ENCODE data around the gene PNPLA7.
"Not testable (repeated sequence)": the region's sequence is repeated elsewhere in the genome, so short reads cannot be mapped to it uniquely, and the experiment has no call there.

PNPLA7 gene

DNA sequence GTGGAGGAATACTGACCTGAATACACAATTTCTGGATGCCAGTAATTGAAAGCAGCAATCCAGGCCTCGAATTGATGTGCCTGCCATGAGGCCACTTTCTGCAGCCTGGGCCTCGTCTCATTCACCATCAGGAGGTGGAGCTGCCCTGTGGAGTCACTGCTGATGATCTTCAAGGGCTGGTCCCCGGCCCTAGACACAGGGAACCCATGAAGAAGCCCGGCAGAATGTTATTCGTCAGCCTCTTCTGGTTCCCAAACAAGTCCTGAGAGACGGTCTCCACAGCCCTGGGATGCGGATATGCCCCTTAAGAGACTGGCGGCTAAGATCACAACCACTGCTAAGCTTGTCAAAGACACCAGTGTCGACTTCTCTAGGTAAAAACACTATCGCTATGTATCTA, 24.0 kb upstream of the PNPLA7 start:
- no peak for DNase-seq

DNA sequence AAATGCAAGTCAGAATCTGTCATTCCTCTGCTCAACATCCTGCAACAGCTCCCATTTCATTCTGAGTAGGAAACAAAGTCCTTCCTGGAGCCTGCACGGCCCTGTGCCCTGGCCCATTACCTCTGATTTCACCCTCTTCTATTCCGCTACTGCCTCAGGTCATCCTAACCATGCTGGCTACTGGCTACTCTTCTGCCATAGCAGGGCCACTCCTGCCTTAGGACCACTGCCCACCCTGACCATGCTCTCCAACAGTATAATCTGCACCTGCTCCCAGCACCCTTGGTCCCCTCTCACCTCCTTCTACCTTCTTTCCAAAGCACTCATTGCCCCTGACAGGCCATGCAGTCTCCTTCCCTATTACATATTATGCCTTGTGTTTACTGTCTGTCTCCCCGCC, 20.4 kb upstream of the PNPLA7 start:
- no peak for DNase-seq

DNA sequence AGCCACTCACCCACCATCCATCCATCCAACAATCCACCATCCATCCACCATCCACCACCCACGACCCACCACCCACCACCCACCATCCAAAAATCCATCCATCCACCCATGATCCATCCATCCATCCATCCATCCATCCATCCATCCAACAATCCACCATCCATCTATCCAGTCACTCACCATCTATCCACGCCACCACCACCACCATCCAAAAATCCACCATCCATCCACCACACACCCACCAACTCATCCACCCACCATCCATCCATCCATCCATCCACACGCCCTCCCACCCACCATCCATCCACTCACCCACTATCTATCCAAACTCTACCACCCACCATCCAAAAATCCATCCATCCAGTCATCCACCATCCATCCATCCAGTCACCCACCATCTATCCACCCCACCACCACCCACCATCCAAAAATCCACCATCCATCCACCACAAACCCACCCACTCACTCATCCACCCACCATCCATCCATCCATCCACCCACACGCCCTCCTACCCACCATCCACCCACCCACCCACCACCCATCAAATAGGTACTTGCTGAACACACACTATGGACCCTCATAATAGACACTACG, 19.5 kb upstream of the PNPLA7 start:
- DNase-seq, result no peak

DNA sequence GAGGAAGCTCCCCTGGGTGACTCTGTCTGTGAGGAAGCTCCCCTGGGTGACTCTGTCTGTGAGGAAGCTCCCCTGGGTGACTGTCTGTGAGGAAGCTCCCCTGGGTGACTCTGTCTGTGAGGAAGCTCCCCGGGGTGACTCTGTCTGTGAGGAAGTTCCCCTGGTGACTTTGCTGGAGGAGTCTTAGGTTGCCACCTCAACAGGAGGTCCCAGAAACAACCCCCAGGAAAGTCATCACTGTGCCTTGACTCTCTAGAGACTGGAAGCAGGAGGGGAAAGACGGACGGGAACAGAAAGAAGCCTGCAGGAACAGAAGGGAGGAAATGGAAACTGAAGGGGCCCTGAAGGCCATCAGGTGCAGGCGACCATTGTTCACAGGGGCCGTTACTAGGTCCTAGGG, 18.2 kb upstream of the PNPLA7 start:
- DNase-seq, result not testable (repeated sequence)

DNA sequence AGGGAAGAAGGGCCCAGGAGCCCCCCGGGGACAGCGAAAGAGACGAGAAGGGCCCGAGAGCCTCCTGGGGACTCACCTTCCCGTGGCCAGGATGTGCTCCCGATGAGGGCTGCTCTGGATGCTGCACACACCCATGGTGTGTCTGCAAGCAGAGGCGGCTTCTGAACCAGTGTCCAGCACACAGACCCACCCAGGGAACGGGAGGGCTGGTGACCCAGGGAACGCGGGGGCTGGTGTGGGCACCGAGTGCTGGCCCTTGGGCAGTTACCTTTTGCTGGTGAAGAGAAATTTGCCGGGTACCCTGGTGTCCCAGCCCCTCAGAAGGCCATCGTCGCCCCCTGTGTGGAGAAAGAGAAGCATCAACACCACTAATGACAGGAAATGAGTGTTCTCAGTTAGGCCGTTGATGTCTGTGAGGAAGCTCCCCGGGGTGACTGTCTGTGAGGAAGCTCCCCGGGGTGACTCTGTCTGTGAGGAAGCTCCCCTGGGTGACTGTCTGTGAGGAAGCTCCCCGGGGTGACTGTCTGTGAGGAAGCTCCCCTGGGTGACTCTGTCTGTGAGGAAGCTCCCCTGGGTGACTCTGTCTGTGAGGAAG, 14.7 kb upstream of the PNPLA7 start:
- no peak for DNase-seq

DNA sequence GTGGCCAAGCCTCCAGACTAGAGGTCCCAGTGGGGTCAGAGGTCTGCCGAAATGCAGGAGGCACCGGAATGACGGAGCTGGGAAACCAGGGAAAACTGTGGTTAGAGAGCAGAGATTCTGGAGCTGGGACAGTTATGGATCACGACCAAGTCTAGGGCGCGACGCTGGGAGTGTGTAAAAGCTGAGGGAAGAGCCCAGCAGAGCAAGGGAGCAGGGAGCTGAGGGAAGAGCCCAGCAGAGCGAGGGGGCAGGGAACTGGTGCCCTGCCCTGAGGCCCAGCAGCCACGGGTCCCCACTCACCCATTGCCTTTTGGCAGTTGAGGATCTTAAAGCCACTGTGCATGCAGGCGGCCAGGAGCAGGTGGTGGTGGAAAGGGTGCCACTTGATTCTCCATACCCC, 13.9 kb upstream of the PNPLA7 start:
- DNase-seq, result no peak

DNA sequence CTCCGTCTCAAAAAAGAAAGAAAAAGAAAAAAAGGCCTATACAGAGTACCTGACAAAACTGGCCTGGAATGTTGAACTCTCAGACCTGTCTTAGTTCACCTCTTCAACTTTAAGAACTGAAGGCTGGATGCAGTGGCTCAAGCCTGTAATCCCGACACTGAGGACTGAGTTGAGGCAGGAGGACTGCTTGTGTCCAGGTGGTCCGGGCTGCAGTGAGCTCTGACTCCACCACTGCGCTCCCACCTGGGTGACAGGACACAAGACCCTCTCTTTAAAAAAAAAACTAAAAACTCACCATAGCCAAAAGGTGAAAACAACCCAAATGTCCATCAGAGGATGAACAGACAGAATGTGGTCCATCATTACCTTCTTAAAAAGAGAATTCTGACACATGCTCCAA, 7.9 kb upstream of the PNPLA7 start:
- DNase-seq, result no peak

DNA sequence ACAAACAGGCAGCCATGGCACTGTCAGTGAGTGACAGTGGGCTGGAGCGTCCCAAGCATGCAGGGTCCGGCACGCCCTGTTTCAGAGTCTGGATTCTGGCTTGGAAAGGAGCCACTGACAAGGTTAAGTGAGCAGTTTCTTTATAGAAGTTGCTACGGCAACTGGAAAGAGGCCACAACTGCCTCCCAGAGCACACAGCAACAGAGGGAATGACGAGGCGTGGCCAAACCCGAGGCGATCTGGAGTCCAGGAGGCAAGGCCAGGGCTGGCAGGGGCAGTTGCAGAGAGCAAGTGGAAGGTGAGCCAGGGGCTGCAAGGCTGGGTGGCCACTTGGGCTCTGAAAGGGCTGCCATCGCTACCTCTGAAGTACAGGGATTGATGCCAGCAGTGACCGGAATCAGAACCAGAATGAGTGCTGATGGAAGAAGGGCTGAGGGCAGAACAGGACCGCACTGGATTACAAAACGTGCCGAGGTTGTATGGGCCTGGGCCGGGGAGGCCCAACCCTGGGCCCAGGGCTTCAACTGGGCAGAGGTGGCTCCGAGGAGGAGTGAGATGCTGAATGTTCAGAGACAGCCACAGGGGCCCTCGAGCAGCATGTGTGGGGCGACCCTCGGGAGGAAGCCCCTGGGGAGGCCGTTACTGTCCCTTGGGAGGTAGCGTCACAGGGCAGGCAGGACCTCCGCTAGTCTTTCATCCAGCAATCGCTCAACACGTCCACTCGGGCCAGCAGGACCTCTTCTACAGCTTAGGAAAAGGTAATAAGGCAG, 6.1 kb upstream of the PNPLA7 start:
- DNase-seq, result no peak

DNA sequence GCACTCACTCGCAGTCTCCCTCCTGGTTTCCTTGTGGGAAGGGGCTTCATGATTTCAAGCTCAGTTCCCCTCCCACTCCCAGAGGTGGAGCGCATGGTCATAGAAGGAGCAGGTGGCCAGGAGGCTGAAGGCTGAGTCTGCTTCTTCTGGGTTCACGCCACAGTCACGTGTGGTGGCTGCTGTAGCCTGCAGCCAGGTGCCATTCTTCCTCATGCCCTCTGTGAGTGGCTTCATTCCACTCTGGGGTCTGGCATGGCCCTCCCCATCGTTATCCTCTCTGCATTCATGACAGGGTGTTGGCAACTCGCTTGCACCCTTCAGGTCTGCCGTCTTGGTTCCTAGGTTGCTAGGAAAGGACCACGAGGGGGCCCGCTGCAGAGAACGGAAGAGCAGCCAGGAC, 5.0 kb upstream of the PNPLA7 start:
- DNase-seq, result no peak

DNA sequence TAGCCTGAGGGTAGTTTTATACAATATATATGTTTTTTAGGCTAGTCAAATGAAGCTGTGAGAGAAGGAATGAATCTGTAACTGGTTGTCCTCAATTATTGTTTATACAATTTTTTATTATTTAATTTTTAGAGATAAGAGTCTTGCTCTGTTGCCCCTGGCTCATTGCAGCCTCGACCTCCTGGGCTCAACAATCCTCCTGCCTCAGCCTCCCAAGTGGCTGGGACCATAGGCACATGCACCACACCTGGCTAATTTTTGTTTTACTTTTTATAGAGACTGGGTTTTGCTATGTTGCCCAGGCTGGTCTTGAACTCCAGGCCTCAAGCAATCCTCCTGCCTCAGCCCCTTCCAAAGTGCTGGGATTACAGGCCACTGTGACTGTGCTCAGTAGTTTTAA, 4.1 kb upstream of the PNPLA7 start:
- DNase-seq, result no peak

DNA sequence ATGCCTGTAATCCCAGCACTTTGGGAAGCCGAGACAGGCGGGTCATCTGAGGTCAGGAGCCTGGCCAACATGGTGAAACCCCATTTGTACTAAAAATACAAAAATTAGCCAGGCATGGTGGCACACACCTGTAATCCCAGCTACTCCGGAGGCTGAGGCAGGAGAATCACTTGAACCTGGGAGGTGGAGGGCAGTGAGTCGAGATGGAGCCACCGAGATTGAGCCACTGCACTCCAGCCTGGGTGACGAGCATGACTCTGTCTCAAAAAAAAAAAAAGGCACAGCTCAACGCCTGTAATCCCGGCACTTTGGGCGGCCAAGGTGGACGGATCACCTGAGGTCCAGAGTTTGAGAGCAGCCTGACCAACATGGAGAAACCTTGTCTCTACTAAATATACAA, 3.5 kb upstream of the PNPLA7 start:
- DNase-seq, result not testable (repeated sequence)

DNA sequence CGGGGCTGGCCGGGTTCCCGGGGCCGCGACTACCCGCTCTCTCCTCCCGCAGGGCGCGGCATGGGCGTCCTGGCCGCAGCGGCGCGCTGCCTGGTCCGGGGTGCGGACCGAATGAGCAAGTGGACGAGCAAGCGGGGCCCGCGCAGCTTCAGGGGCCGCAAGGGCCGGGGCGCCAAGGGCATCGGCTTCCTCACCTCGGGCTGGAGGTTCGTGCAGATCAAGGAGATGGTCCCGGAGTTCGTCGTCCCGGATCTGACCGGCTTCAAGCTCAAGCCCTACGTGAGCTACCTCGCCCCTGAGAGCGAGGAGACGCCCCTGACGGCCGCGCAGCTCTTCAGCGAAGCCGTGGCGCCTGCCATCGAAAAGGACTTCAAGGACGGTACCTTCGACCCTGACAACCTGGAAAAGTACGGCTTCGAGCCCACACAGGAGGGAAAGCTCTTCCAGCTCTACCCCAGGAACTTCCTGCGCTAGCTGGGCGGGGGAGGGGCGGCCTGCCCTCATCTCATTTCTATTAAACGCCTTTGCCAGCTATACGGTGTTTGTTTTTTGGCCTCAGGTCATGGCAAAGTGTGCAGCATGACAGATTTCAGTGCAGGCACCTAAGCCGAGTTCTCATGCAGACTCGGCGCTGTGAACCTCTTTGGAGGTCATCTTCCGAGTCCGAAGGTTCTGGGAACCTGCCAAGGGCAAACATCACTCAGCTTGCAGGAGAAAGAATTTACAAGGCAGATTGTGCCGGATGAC, 2.0 kb upstream of the PNPLA7 start:
- peak; percentile 65 for DNase-seq

DNA sequence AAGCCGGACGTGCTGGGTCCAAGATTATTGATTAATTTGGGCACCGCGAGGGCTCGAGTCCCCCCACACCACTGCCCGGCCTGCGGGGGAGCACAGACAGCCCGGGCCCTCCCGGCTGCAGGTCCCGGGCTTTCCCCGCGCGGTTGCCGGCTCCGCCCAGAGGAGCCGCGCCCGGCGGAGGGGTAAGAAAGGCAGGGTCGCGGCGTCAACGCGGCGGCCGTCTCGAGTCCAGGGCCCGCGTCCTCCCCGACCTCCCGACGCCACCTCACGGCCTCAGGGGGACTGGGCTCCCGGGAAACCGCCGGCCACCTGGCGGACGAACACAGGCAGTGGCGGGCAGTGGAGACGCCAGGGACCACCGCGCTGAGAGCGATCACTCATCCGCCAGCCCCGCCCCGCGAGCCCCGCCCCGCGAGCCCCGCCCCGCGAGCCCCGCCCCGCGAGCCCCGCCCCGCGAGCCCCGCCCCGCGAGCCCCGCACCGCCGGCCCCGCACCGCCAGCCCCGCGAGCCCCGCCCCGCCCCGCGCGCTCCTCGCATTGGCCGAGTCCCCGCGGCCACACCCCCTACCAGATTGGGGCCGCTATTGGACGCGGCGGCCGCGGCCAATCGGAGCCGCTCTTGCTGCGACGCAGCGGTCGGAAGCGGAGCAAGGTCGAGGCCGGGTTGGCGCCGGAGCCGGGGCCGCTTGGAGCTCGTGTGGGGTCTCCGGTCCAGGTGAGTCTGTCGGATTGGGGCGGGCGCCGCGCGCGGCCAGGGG, 1.2 kb upstream of the PNPLA7 start, which contains the start of gene MRPL41:
Gene MRPL41 (plus strand): TSS at position 616 of the 758 bp plus-strand sequence. CDS start 203 bp downstream, outside the sequence.
- peak; percentile 95 for DNase-seq

DNA sequence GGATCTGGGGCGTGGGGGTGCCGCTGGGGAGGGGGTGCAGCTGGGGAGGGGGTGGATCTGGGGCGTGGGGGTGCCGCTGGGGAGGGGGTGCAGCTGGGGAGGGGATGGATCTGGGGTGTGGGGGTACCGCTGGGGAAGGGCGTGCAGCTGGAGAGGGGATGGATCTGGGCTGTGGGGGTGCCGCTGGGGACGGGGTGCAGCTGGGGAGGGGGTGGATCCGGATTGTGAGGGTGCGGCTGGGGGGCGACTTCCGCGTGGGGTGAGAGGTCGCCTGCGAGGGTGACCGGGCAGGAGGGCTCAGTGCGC, 709 bp upstream of the PNPLA7 start:
- DNase-seq, result not testable (repeated sequence)

DNA sequence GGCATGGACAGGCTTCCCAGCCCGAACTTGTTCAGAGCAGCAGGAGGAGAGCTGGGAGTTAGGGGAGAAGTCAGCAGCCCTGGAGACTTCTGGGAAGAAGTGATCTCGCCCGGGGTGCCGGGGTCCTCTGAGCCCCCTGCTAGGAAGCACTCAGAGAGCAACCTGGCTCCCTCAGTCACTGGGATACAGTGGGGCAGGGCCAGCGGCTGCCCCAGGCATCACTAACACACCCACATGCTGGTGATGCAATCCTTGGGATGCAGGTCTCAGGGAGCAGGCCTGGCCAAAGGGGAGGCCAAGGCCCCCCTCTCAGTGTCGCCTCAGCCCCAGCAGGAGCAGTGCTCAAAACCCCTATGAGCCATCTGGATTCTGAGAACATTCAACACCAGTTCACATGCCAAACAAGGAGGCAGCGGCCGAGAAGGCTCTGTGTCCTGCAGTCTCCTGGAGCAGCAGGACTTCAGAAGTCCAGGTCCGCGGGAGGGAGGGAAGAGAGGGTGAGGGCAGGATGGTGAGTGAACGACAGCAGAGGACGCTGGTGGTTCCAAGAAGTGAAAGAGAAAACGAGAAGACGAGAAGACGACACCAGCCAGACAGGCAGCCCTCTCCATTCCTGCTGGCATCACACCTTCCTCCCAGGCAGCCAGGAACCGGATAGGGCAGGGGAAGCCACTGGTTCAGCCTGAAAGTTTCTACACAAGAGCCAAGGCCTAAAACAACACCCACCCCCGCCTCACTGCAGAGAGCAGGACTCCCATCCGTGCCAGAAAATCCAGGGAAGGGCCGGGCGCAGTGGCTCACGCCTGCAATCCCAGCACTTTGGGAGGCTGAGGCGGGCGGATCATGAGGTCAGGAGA, 2.3 kb downstream of the PNPLA7 start:
- DNase-seq, result no peak

DNA sequence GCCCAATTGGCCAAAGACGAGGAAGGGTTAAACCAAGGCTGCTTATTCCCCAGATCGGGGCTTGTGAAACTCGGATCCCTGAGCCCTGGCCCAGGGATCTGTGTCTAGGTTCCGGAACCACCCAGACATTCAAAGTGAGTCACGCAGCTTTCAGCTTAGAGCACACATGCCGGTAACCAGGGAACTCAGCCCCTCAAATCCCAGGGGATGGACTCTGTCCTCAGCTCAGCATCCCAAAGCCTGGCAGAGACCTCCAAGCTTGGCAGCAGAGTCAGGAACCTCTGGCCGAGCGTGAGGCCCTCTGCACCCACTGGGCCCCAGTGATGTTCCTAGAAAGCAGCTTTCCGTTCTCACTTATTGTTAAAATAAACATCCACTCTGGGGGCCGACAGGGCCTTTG, 5.1 kb downstream of the PNPLA7 start:
- DNase-seq, result no peak

DNA sequence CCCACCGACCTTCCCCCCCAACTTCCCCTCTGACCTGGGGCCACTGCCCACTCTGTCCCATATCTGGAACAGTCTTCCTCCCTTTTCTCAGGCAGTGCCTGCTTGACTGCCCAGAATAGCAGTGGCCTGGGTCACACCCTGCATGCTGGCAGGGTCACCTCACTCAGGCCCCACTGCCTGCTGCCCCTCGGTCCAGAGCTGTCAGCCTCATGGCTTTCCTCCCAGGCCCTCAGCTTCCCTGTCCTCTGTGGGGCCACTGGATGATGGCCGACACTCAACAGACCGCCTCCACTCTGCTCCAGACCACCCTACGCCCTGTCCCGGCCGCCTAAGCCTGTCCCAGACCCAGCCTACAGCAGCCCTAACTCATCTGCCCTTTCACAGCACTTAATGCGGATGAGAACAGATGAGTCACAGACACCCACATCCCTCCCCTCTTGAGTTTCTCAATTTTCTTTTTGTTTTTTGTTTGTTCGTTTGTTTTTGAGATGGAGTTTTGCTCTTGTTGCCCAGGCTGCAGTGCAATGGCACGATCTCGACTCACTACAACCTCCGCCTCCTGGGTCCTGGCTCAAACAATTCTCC, 5.9 kb downstream of the PNPLA7 start:
- DNase-seq, result no peak

DNA sequence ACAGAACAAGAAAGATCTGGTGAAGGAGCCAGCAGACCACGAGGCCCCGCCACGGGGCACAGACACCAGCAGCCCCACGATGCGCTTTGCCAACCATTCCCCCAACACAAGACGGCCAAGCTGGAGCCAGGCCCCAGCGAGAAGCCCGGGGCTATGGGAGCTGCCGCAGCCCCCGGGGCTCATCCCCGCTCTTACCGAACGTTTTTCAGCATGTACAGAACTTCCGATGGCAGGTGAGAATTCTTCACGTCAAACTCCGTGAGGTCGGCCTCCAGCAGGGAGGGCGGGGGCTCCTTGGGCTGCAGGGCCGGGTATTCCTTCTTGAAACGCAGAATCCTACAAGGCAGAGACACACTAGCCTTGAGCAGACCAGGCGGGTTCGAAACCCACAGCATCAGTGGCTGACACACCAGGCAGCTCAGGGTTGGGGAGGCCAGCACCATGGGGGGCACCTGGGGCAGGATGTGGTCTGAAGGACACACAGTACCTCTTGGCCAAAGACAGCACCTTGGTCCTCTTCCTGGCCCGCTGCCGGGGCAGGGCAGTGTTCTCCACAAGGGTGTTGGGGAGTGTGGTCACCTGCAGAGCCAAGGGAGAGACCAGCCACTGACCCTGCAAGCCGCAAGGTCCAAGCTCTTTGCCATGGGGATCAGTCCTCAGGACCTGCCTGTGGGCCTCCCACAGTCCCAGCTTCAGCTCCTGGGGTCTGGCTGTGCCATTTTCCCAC, 6.8 kb downstream of the PNPLA7 start:
- DNase-seq, result no peak

DNA sequence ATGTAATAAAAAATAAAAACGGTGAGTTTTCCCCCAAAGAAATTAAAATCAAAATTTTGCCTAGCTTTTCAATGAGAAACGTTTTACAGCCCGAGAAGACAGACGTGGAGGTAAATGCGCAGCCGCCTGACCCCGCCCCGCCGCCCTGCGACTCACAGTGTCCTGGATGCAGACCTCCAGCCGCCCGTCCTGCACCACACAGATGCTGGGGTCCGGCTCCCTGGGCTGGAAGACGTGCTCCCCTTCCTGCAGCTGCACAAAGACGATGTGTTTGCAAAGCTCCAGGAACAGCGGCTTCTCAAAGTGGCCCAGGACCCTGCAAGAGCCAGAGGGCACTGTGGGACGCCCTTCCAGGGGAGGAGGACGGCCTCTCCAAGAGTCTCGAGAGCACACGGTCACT, 7.7 kb downstream of the PNPLA7 start:
- DNase-seq, result no peak

DNA sequence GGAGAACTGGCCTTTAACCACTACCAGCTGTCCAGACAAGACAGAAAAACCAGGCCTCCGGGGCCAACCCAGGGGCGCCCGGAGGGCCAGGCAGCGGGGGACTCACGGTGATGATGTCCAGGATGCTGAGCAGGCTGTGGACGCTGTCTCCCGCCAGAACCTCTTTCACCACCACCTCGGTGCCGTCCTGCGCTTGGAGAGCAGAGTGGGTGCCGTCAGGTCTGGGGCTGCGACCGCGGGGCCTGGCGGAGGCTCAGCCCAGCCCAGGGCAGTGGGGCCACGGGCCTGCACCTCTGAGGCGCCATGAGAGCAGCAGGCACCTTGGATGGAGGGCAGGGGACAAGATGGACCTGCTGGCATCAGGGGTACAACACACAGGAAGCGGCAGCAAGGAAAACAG, 9.7 kb downstream of the PNPLA7 start:
- no peak for DNase-seq

DNA sequence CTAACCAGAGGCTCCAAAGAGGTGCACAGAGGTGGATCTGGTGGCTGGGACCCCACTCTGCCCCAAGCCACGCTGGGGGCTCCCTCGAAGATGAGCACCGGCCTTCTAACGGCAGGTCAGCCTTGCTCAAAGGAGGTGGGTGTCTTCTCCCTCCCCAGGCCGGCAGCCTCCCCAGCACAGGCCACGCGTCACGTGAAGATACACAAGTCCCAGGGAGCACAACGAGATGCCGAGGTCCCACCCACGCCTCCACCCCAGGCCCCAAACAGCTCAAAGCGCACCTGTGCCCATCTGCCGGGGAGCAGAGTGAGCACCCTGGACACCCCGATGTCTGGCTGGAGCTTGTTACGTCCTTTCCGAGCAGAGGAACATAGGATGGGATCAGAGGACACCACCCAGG, 12.1 kb downstream of the PNPLA7 start:
- DNase-seq, result no peak

Data from hematopoietic multipotent progenitor cell treated with erythropoietin and hydrocortisone succinate and interleukin-3 and kit ligand, for 6 days (in vitro differentiated cells).